SK-N-SH (cell line): Measurements from ENCODE around the gene ATP6V0E1. TPM values are rescaled to one million over a fixed set of nuclear protein-coding genes. Genes with fewer than 3 reads are reported as not detected.

ENCODE experiments used
- CTCF ChIA-PET: fragments of 300-600, 350-600 bp; formaldehyde crosslinking; extraction: SDS; loops from one replicate; lab custom pipeline; 2021; lab: Yijun Ruan, JAX
- POLR2A ChIA-PET: fragments of 350-600 bp; sonication (Branson Sonifier 250); formaldehyde crosslinking; extraction: SDS; loops from one replicate; lab custom pipeline; 2020; ENCODE audit warnings: antibody characterized with exemption, inconsistent platforms; lab: Yijun Ruan, JAX
- DNase-seq: peaks from one replicate; pipeline ENCODE4 v3.0.0; 2012
- H2AFZ ChIP-seq: fragments of 200-600 bp; sonication (generic); 2 replicates; pipeline ENCODE4 v1.8.1; 2016; ENCODE audit warnings: antibody characterized with exemption, mild to moderate bottlenecking, low read depth
- H3F3A ChIP-seq: fragments of 200-600 bp; sonication (generic); replicated peaks from 2 replicates; pipeline ENCODE3; 2016; ENCODE audit warnings: antibody characterized with exemption, mild to moderate bottlenecking; ENCODE audit not compliant: insufficient read depth
- H3K27ac ChIP-seq, 2 experiments: fragments of 200-500 bp in 1 of 2; fragments of 200-600 bp in 1 of 2; sonication (Bioruptor generic) in 1 of 2; sonication (generic), shearing (Covaris generic) in 1 of 2; 2 replicates each; pipeline versions ENCODE4 v1.5.1 to v1.6.1; 2014 to 2016; ENCODE audit warnings: low read depth in 2 of 2, inconsistent platforms in 1 of 2, low read length in 1 of 2, mild to moderate bottlenecking in 1 of 2, mixed read lengths in 1 of 2
- H3K27me3 ChIP-seq: fragments of 200-600 bp; sonication (generic), shearing (Covaris generic); 2 replicates; pipeline ENCODE4 v1.6.1; 2016; ENCODE audit warnings: mixed run types; ENCODE audit not compliant: insufficient read depth
- H3K36me3 ChIP-seq, 2 experiments: fragments of 200-500 bp in 1 of 2; fragments of 200-600 bp in 1 of 2; sonication (Bioruptor generic) in 1 of 2; sonication (generic) in 1 of 2; replicated peaks in 1 of 2; 2 replicates each; pipeline versions ENCODE3 to v1.5.1; 2014 to 2016; ENCODE audit warnings: low read length in 1 of 2, mild to moderate bottlenecking in 1 of 2; ENCODE audit not compliant: insufficient read depth in 2 of 2, control insufficient read depth in 1 of 2
- H3K4me1 ChIP-seq, 2 experiments: fragments of 200-500 bp in 1 of 2; fragments of 200-600 bp in 1 of 2; sonication (Bioruptor generic) in 1 of 2; sonication (generic), shearing (Covaris generic) in 1 of 2; 2 replicates each; pipeline versions ENCODE4 v1.5.1 to v1.6.1; 2014 to 2016; ENCODE audit warnings: low read depth in 1 of 2, low read length in 1 of 2, mixed run types in 1 of 2; ENCODE audit not compliant: insufficient read depth in 2 of 2, control insufficient read depth in 1 of 2
- H3K4me2 ChIP-seq: fragments of 200-600 bp; sonication (generic), shearing (Covaris generic); 2 replicates; pipeline ENCODE4 v1.6.1; 2017; ENCODE audit warnings: mixed run types
- H3K4me3 ChIP-seq, 2 experiments: fragments of 200-500 bp in 1 of 2; fragments of 200-600 bp in 1 of 2; sonication (Bioruptor generic) in 1 of 2; sonication (generic), shearing (Covaris generic) in 1 of 2; 2 replicates each; pipeline versions ENCODE4 v1.5.1 to v1.8.1; 2014 to 2016; ENCODE audit warnings: low read depth in 2 of 2, inconsistent platforms in 1 of 2, low read length in 1 of 2, mild to moderate bottlenecking in 1 of 2, mixed read lengths in 1 of 2, moderate library complexity in 1 of 2
- H3K79me2 ChIP-seq: fragments of 200-600 bp; sonication (generic); 2 replicates; pipeline ENCODE4 v1.8.1; 2017; ENCODE audit warnings: mild to moderate bottlenecking; ENCODE audit not compliant: insufficient read depth
- H3K9ac ChIP-seq: fragments of 200-600 bp; sonication (generic); 2 replicates; pipeline ENCODE4 v1.6.1; 2017; ENCODE audit warnings: mixed run types
- H3K9me2 ChIP-seq: fragments of 200-600 bp; sonication (generic); 2 replicates; pipeline ENCODE4 v1.6.1; 2017; ENCODE audit warnings: mixed run types
- H3K9me3 ChIP-seq: fragments of 200-600 bp; sonication (generic); 2 replicates; pipeline ENCODE4 v1.6.1; 2017; ENCODE audit warnings: mixed run types, mild to moderate bottlenecking, moderate library complexity
- H4K20me1 ChIP-seq: fragments of 200-600 bp; sonication (generic); 2 replicates; pipeline ENCODE4 v1.6.1; 2017; ENCODE audit warnings: mild to moderate bottlenecking, mixed run types; ENCODE audit not compliant: insufficient read depth
- CHD2 ChIP-seq: fragments of 150-350 bp; IDR thresholded peaks from 2 replicates; pipeline ENCODE4 v1.6.1; 2018; ENCODE audit warnings: low read length; ENCODE audit not compliant: partially characterized antibody
- CTCF ChIP-seq: fragments of 200-600 bp; sonication (generic); IDR thresholded peaks from 2 replicates; pipeline ENCODE4 v1.6.1; 2017; ENCODE audit warnings: antibody characterized with exemption, mild to moderate bottlenecking, moderate library complexity
- ELF1 ChIP-seq: IDR thresholded peaks from 2 replicates; pipeline ENCODE4 v1.4.0; 2012
- EP300 ChIP-seq, 2 experiments: IDR thresholded peaks; 2 replicates each; pipeline versions ENCODE4 v1.4.0 to v1.6.1; 2012; ENCODE audit warnings: borderline replicate concordance in 1 of 2, low read depth in 1 of 2, low read length in 1 of 2
- EZH2phosphoT487 ChIP-seq: fragments of 200-600 bp; sonication (generic); IDR thresholded peaks from 2 replicates; pipeline ENCODE4 v1.6.1; 2017; ENCODE audit warnings: low read depth, mixed run types, mild to moderate bottlenecking, antibody characterized with exemption, moderate library complexity, borderline replicate concordance
- FOXJ3 ChIP-seq: sonication (generic); formaldehyde crosslinking; IDR thresholded peaks from 2 replicates; pipeline ENCODE4 v1.5.1; 2020; ENCODE audit warnings: mild to moderate bottlenecking, missing genetic modification reagents
- FOXM1 ChIP-seq: IDR thresholded peaks from 2 replicates; pipeline ENCODE4 v1.4.0; 2012; ENCODE audit warnings: low read depth, mild to moderate bottlenecking
- JUND ChIP-seq: IDR thresholded peaks from 2 replicates; pipeline ENCODE4 v1.4.0; 2012
- MXI1 ChIP-seq: IDR thresholded peaks from 2 replicates; pipeline ENCODE4 v1.6.1; 2012; ENCODE audit warnings: mild to moderate bottlenecking, low read depth, low read length, improper control_type of control experiment
- POLR2AphosphoS5 ChIP-seq: IDR thresholded peaks from 2 replicates; pipeline ENCODE4 v1.6.1; 2012; ENCODE audit warnings: low read depth, low read length
- RCOR1 ChIP-seq: fragments of 150-350 bp; IDR thresholded peaks from 2 replicates; pipeline ENCODE4 v1.6.1; 2017; ENCODE audit warnings: antibody characterized with exemption, low read length
- RFX5 ChIP-seq: IDR thresholded peaks from 2 replicates; pipeline ENCODE4 v1.6.1; 2012; ENCODE audit warnings: mild to moderate bottlenecking, improper control_type of control experiment, low read length
- SIN3A ChIP-seq: IDR thresholded peaks from 2 replicates; pipeline ENCODE4 v1.6.1; 2012; ENCODE audit warnings: low read depth, mild to moderate bottlenecking, low read length, moderate library complexity, borderline replicate concordance
- TAF1 ChIP-seq: IDR thresholded peaks from 2 replicates; pipeline ENCODE4 v1.6.1; 2012; ENCODE audit warnings: low read depth, mild to moderate bottlenecking, low read length, moderate library complexity, borderline replicate concordance
- TEAD4 ChIP-seq: IDR thresholded peaks from 2 replicates; pipeline ENCODE4 v1.4.0; 2012; ENCODE audit warnings: mild to moderate bottlenecking, borderline replicate concordance; ENCODE audit not compliant: insufficient read depth
- YY1 ChIP-seq: IDR thresholded peaks from 2 replicates; pipeline ENCODE4 v1.4.0; 2012; ENCODE audit warnings: low read depth, mild to moderate bottlenecking
- ZBTB33 ChIP-seq: IDR thresholded peaks from 2 replicates; pipeline ENCODE4 v1.4.0; 2012; ENCODE audit warnings: low read depth, borderline replicate concordance
- WGBS: methylation state at CpG from one replicate; pipeline ENCODE4 v1.1.6; 2017; ENCODE audit warnings: low lambda C conversion rate; 5-methylcytosine and 5-hydroxymethylcytosine counted together
- polyA plus RNA-seq, 3 experiments: library from polyadenylated mRNA; depleted of rRNA; stranded (reverse); fragments of >200 nt; gene quantifications; 2 replicates each; pipeline ENCODE4 v1.2.3, GENCODE V29; 2012
- TF ChIP-seq, protein P1 (sequence below): fragments of 150-350 bp; IDR thresholded peaks from 2 replicates; pipeline ENCODE4 v1.6.1; 2016; ENCODE audit warnings: mild to moderate bottlenecking, low read depth, low read length
- TF ChIP-seq, protein P2 (sequence below): IDR thresholded peaks from 2 replicates; pipeline ENCODE4 v1.4.0; 2012; ENCODE audit warnings: low read depth, borderline replicate concordance

Gene ATP6V0E1
- polyA plus RNA-seq, 1 of the 3 experiments (the other 2 are of a cell fraction) = 243 TPM

GRCh38 chr5:173004447-173004846, 20.9 kb downstream of the ATP6V0E1 start:
- no peaks in the 10 kb centered on the region for H3K27me3 ChIP-seq
- H3K9me3 ChIP-seq = no peaks in the 10 kb centered on the region
- no peak overlapping the region for H3K4me2 ChIP-seq
- no peaks in the 10 kb centered on the region for H3K9me2 ChIP-seq
- H3K36me3 ChIP-seq = peaks cover 0 to 10% of the 10 kb centered on the region in 2 experiments
- ChIA-PET POLR2A (no interaction called here), CTCF (interaction anchor here (0.9 to 1.2 kb wide), 2 partner anchors 11 to 18 kb away, joined by 3 read pairs; no protein-coding TSS in a partner anchor)
- DNase-seq = no peak
- no peak overlapping the region for H3K4me3 ChIP-seq
- H4K20me1 ChIP-seq = peaks cover 68% of the 10 kb centered on the region
- H3K9ac ChIP-seq = no peak overlapping the region
- TF ChIP-seq RFX5 (no peak), SIN3A (no peak), TEAD4 (no peak), MXI1 (no peak), TAF1 (no peak), FOXJ3 (CRISPR knock-in tag) (no peak), POLR2AphosphoS5 (no peak), CHD2 (no peak), CTCF (no peak), RCOR1 (no peak), YY1 (no peak), FOXM1 (no peak), ELF1 (no peak), EZH2phosphoT487 (no peak), EP300 (IDR thresholded peaks at IDR 0.05; ENCODE audit: borderline replicate concordance in 1 of 2, low read depth in 1 of 2, low read length in 1 of 2) (no peak), JUND (no peak), ZBTB33 (no peak)
- TF ChIP-seq, protein P1, sequence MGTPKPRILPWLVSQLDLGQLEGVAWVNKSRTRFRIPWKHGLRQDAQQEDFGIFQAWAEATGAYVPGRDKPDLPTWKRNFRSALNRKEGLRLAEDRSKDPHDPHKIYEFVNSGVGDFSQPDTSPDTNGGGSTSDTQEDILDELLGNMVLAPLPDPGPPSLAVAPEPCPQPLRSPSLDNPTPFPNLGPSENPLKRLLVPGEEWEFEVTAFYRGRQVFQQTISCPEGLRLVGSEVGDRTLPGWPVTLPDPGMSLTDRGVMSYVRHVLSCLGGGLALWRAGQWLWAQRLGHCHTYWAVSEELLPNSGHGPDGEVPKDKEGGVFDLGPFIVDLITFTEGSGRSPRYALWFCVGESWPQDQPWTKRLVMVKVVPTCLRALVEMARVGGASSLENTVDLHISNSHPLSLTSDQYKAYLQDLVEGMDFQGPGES = no peak
- TF ChIP-seq, protein P2, sequence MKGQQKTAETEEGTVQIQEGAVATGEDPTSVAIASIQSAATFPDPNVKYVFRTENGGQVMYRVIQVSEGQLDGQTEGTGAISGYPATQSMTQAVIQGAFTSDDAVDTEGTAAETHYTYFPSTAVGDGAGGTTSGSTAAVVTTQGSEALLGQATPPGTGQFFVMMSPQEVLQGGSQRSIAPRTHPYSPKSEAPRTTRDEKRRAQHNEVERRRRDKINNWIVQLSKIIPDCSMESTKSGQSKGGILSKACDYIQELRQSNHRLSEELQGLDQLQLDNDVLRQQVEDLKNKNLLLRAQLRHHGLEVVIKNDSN = no peak
- no peak overlapping the region for H3K27ac ChIP-seq
- peaks cover 3% of the 10 kb centered on the region for H3F3A ChIP-seq
- H3K4me1 ChIP-seq = peaks cover 1 to 4% of the 10 kb centered on the region in 2 experiments; a peak in 1 of 4 replicates
- H2AFZ ChIP-seq = no peak overlapping the region
- 93% methylated on average over 5 of the region's 5 CpGs for WGBS
- H3K79me2 ChIP-seq = peaks cover 100% of the 10 kb centered on the region
